GM18873 (cell line): ENCODE results near the gene FGB.

Experiments
- ATAC-seq: cut with Tn5 transposase; IDR thresholded peaks from one replicate; pipeline ENCODE4 v1.9.1; 2021; ENCODE audit warnings: mild to moderate bottlenecking, moderate library complexity, moderate number of reproducible peaks; ENCODE audit not compliant: unreplicated experiment, low FRiP score

Gene FGB

DNA sequence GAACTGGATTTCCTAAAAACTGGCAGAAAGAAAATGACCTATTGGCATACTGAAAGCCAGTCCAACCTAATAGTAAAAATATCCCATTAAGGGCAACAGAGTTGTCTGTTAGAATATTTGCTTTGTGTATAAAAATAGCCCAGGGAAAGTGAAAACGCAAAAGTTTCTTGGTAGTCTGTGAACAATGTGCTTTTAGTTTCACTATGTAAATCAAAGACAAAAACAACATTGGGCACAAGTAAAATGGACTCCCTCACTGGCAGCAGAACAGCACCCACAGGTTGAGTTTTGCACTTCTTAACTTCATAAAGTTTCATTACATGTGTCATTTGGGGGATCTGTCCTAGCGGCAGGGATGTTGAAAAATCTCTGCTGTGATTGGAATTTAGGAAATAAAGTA lies 53.9 kb downstream of the FGB start:
- peak; percentile 91 for ATAC-seq

DNA sequence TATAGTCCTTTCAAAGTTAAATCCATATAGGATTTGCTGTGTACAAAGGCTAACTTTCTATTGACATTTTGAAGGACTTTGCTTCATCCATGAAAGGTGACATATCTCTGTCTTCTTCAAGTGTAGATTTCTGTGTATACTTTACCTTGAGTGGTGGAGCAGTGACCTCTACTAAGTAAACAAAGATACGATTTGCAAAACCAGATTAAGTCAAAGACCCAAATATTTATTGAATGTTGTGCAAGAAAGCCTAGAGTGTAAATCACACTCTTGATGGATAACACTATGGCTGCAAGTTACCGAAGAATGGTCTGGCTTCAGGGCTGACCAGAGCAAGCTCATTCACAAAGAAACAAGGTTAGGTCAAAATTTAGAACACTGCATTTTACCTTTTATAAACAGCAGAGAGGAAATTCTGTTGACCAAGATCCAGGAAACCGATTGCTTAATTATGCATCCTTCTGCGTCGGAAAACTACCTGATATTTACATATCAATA lies 55.1 kb downstream of the FGB start:
- ATAC-seq, result no peak

DNA sequence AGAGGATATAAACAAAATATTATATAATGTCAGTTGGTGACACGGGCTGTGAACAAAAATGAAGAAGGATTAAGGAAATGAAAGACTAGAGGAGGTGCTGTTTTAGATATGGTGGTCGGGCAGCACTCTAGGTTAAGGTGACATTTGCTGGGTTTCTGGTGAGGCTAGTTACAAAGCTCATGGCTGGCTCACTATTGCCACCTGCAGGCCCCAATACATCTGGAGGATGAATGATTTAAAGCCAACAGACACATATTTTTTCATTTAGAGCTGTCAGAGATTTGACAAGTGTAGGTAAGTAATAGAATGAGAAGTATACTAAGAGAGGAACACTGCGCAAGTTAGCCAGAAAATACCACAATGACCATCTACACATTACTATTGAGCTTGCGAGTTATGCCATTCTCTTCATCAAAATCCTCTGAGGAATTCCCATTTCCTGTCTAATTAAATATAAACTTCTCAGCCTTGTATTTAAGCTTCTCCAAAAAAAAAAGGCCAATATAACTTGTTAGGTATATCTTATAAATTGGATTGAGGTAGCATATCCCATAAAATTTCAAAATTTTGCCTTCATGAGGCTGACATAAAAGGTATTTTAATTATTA lies 56.0 kb downstream of the FGB start:
- ATAC-seq, result peak; percentile 57

DNA sequence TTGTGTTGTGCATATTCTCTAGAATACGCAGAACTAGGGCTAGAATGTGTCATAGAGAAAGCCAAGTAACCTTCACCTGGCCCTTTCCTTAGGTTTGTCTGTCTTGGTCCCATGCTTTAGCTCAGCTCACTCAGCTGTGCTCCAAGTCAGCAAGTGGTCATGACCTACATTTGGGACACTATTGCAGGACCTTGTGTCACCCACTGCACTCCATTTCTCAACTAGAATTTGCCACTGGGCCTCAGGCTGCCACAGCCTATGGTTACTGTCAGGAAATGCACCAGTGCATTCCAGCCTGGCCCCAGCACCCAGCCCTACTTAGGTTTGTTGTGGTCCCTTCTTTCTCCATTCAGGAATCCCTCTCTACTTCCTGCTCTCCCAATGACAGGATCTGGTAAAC lies 57.3 kb downstream of the FGB start:
- ATAC-seq, result no peak
